ENCODE results near the gene TAF4.

The TAF4 gene

DNA sequence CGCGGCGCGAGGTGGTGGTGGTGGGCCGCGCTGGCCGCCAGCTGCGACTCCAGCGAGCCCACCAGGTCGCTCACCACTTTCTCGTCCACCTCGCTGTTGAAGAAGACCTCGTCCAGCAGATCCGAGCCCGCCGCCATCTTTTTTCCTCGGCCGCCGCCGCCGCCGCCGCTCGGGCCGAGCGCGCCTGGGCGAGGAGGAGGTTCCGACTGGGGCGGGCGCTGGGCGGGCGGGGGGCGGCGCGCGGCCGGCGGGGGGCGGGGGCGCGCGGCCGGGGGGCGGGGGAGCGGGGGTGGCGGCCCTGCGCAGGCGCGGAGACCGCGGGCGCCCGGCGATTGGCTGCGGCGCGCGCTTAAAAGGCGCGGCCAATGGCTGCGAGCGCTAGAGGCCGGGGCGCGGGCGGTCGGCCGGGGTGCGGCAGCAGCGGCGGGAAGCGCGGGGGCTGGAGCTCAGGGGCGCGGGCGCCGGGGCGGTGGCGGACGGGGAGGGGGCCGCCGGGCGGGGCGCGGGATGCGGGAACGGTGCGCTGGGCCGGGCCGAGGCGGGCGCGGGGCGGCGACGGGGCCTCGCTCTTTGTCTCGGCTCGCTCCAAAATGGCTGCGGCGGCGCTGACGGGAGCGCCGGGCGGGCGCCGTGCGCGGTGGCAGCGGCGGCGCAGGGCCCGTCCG is at the start of gene TAF4:
Gene TAF4, minus strand, starts transcription at position 208 of the 665 bp plus-strand sequence. Its CDS starts 71 bp downstream, at position 137.
- H3K4me3 Mint-ChIP-seq = peak within 1 kb of the TSS; percentile 88
- no peaks in the 10 kb centered on the region for H3K27me3 Mint-ChIP-seq
- H3K4me1 Mint-ChIP-seq (ENCODE audit: low read depth) = peaks cover 50% of the 10 kb centered on the region
- no peaks in the 10 kb centered on the region for H3K36me3 Mint-ChIP-seq
- peak within 1 kb of the TSS; percentile 88 for H3K27ac Mint-ChIP-seq
- H3K9me3 Mint-ChIP-seq (ENCODE audit: low read depth) = no peaks in the 10 kb centered on the region

GRCh38 chr20:62114894-62115293 is 49.2 kb upstream of the TAF4 start:
- Mint-ChIP-seq H3K27ac (no peak overlapping the region), H3K9me3 (ENCODE audit: low read depth) (no peaks in the 10 kb centered on the region), H3K36me3 (peaks cover 10% of the 10 kb centered on the region), H3K4me1 (ENCODE audit: low read depth) (peaks cover 21% of the 10 kb centered on the region), H3K4me3 (no peak overlapping the region), H3K27me3 (no peaks in the 10 kb centered on the region)

GRCh38 chr20:62112368-62112767 is 46.7 kb upstream of the TAF4 start:
- peaks cover 19% of the 10 kb centered on the region for H3K36me3 Mint-ChIP-seq
- H3K27ac Mint-ChIP-seq = no peak overlapping the region
- peaks cover 8% of the 10 kb centered on the region for H3K9me3 Mint-ChIP-seq (ENCODE audit: low read depth)
- no peak overlapping the region for H3K4me3 Mint-ChIP-seq
- H3K27me3 Mint-ChIP-seq = no peaks in the 10 kb centered on the region
- H3K4me1 Mint-ChIP-seq (ENCODE audit: low read depth) = peaks cover 7% of the 10 kb centered on the region

DNA sequence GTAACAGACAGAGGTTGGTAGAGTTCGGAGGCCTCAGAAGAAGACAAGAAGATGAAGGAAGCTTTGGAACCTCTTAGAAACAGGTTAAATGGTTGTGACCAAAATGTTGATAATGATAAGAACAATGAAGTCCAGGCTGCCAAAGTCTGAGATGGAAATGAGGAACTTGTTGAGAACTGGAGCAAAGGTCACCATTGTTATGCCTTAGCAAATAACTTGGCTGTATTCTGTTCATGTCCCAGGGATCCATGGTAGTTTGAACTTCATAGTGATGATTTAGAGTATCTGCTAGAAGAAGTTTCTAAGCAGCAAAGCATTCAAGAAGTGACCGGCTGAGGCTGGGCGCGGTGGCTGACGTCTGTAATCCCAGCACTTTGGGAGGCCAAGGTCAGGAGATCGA is 45.5 kb upstream of the TAF4 start:
- no peak overlapping the region for H3K27ac Mint-ChIP-seq
- H3K9me3 Mint-ChIP-seq (ENCODE audit: low read depth) = peaks cover 8% of the 10 kb centered on the region
- peaks cover 24% of the 10 kb centered on the region for H3K36me3 Mint-ChIP-seq
- no peaks in the 10 kb centered on the region for H3K27me3 Mint-ChIP-seq
- H3K4me3 Mint-ChIP-seq = no peak overlapping the region
- peaks cover 3% of the 10 kb centered on the region for H3K4me1 Mint-ChIP-seq (ENCODE audit: low read depth)

DNA sequence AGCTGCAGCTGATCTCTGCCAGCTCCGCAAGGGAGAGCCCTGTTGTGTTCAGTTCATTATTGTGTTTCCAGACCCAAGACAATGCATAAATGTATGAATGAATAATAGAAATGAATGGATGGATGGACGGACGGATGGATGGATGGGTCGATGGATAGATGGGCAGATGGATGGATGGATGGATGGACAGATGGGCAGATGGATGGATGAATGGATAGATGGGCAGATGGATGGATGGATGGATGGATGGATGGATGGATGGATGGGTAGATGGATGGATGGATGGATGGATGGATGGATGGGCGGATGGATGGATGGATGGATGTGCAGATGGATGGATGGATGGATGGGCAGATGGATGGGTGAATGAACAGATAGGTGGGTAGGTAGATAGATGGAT is 39.9 kb upstream of the TAF4 start:
- Mint-ChIP-seq H3K4me3 (no peak overlapping the region), H3K27ac (no peak overlapping the region), H3K4me1 (ENCODE audit: low read depth) (no peaks in the 10 kb centered on the region), H3K36me3 (peaks cover 32% of the 10 kb centered on the region), H3K27me3 (no peaks in the 10 kb centered on the region), H3K9me3 (ENCODE audit: low read depth) (peaks cover 21% of the 10 kb centered on the region)

DNA sequence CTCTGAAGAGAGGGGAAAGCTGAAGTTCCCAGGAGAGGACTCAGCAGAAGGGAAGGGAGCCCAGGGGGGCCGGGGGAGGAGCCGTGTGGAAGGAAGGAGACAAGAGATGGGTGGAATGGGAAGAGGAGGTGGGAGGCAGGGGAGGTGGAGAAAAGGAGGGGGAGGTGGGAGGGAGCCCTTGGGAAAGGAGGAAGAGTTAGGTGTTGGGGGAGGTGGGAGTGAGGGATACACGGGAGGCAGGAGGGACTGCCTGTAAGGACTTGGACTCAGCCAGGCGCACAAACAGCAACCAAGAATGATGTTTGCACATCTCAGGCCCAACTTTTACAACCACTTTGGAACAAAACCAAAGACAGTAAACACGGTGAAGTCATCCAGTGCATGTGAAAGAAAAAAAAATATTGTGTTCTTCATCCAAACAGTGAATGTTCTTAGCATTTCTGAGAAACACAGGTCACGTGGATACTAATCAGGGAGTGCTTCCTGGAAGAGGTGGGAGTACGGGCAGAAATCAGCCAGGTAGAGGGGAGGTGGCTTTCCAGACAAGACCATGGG is 39.2 kb upstream of the TAF4 start:
- Mint-ChIP-seq H3K27me3 (no peaks in the 10 kb centered on the region), H3K9me3 (ENCODE audit: low read depth) (peaks cover 21% of the 10 kb centered on the region), H3K36me3 (peaks cover 29% of the 10 kb centered on the region), H3K4me3 (peak overlapping the region; percentile 22), H3K4me1 (ENCODE audit: low read depth) (no peaks in the 10 kb centered on the region), H3K27ac (no peak overlapping the region)

DNA sequence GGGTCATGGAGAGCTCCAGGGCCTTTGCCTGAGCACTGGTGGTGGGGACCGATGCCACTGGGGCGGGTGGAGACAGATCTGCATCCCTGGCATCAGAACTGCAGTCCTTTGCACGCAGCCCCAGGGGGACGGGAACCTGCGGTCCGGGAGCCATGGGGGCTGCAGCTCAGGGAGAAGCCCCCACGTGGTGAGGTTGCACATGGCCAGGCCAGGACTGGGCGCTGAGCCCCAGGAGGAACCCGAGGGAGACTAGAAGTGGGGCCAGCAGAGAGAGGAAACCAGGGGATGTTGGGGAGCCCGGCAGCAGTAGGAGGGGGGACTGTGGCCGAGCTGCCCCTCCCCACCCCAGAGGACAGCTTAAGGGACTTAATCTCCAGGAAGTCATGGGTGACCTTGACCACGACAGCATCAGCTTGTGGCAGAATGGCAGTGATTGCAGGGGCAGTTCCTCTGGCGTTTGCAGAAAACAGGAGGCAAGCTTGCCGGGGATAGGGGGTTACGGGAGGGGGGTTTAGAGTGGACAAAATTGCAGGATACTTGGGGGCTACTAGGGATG is 38.6 kb upstream of the TAF4 start:
- H3K9me3 Mint-ChIP-seq (ENCODE audit: low read depth) = peaks cover 18% of the 10 kb centered on the region
- no peak overlapping the region for H3K4me3 Mint-ChIP-seq
- H3K27ac Mint-ChIP-seq = no peak overlapping the region
- H3K36me3 Mint-ChIP-seq = peaks cover 28% of the 10 kb centered on the region
- no peaks in the 10 kb centered on the region for H3K27me3 Mint-ChIP-seq
- no peaks in the 10 kb centered on the region for H3K4me1 Mint-ChIP-seq (ENCODE audit: low read depth)

DNA sequence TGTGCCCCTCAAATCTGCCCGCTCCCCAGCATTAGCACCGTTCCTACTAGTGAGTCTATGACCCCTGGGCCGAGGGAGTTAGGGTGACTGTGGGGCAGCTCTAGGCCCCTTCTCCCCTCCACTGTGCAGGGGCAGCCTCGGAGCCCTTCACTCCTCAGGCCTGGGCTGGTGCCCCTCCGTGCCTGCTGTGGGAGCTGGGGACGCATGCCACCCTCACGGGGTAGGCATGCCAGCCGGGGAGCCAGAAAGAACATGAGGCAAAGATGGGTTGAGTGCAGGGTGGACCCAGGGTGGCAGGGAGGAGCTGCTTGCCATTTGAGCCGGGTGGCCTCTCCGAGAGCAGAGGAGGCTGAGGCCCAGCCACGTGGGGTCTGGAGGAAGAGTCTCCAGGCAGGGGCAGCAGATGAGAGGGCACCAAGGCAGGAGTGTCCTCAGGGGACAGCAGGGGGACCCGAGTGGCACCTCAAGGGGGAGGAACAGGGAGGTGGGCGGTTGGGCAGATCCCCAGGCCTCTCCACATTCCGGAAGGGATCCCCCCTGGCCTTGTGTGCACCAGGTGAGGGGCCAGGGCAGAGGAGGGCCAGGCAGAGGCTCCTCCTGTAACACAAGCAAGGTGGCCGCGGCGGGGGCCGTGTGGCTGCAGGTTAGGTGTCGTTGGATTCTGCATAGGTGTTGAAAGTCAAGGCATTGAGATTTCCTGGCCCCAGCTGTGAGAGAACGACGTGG is 38.0 kb upstream of the TAF4 start:
- Mint-ChIP-seq H3K9me3 (ENCODE audit: low read depth) (peaks cover 13% of the 10 kb centered on the region), H3K27ac (no peak overlapping the region)

GRCh38 chr20:62101078-62101477 is 35.4 kb upstream of the TAF4 start:
- H3K4me1 Mint-ChIP-seq (ENCODE audit: low read depth) = no peaks in the 10 kb centered on the region
- H3K36me3 Mint-ChIP-seq = peaks cover 15% of the 10 kb centered on the region
- peaks cover 13% of the 10 kb centered on the region for H3K9me3 Mint-ChIP-seq (ENCODE audit: low read depth)
- H3K27me3 Mint-ChIP-seq = no peaks in the 10 kb centered on the region
- H3K4me3 Mint-ChIP-seq = no peak overlapping the region
- no peak overlapping the region for H3K27ac Mint-ChIP-seq

More for the DNA sequence above, 38.0 kb upstream of the TAF4 start:
- Mint-ChIP-seq H3K4me1 (ENCODE audit: low read depth) (no peaks in the 10 kb centered on the region), H3K36me3 (peaks cover 24% of the 10 kb centered on the region), H3K27me3 (no peaks in the 10 kb centered on the region), H3K4me3 (no peak overlapping the region)

DNA sequence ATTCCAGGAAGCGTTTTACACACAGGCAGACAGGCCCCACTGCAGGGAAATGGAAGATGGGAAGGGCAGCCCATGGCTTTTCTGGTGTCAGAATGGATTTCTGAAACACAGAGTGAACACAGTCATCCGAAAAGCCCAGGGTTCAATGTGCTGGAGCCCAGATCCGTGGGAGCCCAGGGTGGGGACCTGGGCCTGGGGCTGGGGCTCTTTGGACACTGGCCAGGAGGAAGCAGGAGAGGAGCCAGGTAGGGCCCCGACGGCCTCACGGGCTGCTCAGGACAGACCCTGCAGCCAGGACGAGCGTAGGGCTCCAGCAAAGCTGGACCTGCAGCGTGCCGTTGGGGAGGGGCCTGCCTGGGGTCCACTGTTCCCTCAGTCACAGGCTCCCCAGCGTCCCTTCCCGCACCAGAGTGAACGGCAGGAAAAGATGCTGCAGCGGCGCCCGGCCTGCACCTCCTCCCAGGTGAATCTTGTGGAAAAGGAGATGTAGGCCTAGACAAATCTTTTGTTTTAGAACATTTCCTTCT is 32.3 kb upstream of the TAF4 start:
- Mint-ChIP-seq H3K4me1 (ENCODE audit: low read depth) (no peaks in the 10 kb centered on the region), H3K36me3 (peaks cover 9% of the 10 kb centered on the region), H3K4me3 (no peak overlapping the region), H3K27me3 (no peaks in the 10 kb centered on the region), H3K9me3 (ENCODE audit: low read depth) (peaks cover 4% of the 10 kb centered on the region), H3K27ac (no peak overlapping the region)

DNA sequence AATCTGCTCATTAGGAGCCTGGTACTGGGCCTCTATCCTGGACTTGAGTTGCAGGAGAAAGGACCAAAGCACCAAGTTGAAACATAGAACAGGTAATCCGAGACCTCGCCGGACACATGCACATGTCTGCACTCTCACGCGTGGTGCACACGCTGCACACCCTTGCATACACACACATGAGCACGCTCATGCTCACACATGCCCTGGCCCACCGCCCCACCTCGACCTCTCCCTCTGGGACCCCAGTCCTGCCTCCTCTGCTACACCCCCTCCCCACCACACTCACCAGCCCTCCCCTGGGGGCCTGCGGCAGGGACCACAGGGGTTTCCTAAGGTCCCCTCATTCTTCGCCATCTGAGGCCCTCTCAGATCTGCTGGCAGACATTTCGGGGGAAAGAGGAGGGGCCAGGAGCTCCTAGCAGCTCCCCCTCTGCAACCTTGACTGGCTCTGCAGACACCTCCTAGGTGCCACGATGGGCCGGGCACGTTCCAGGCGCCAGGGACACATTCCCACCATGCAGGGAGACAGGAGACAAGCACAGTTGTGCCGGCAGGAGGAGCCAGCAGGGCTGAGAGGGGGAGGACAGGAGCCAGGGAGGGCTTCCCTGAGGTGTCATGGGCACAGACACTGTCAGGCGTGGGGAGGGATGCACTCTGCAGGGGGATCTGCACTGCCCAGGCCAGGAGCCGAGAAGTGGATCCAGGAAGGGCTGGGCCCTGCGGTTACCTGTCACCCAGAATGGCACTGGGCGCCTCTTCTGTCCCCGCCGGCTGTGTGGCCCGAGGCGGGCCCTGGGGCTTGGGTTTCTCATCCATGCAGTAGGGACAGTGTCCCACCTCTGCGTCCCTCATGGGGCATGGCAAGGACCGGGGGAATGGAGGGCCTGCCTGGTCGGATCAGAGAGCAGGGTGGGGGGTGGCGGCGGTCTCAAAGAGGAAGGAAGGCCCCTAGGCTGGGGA is 31.0 kb upstream of the TAF4 start:
- Mint-ChIP-seq H3K27me3 (peaks cover 4% of the 10 kb centered on the region), H3K4me1 (ENCODE audit: low read depth) (no peaks in the 10 kb centered on the region), H3K27ac (no peak overlapping the region), H3K4me3 (no peak overlapping the region), H3K9me3 (ENCODE audit: low read depth) (peaks cover 9% of the 10 kb centered on the region), H3K36me3 (peaks cover 11% of the 10 kb centered on the region)

GRCh38 chr20:62089393-62089792 is 23.7 kb upstream of the TAF4 start:
- H3K27me3 Mint-ChIP-seq = peaks cover 5% of the 10 kb centered on the region
- no peak overlapping the region for H3K27ac Mint-ChIP-seq
- no peaks in the 10 kb centered on the region for H3K4me1 Mint-ChIP-seq (ENCODE audit: low read depth)
- H3K9me3 Mint-ChIP-seq (ENCODE audit: low read depth) = peaks cover 6% of the 10 kb centered on the region
- H3K36me3 Mint-ChIP-seq = peaks cover 6% of the 10 kb centered on the region
- no peak overlapping the region for H3K4me3 Mint-ChIP-seq

GRCh38 chr20:62088258-62089127 is 22.8 kb upstream of the TAF4 start:
- peaks cover 6% of the 10 kb centered on the region for H3K9me3 Mint-ChIP-seq (ENCODE audit: low read depth)
- no peak overlapping the region for H3K27ac Mint-ChIP-seq
- H3K4me1 Mint-ChIP-seq (ENCODE audit: low read depth) = no peaks in the 10 kb centered on the region
- no peak overlapping the region for H3K4me3 Mint-ChIP-seq
- H3K36me3 Mint-ChIP-seq = peaks cover 6% of the 10 kb centered on the region
- peaks cover 5% of the 10 kb centered on the region for H3K27me3 Mint-ChIP-seq

All from activated naive CD8-positive, alpha-beta T cell (primary cell).